ENCODE measurements around the gene TREM1. TPM values are rescaled to one million over a fixed set of nuclear protein-coding genes. Genes with fewer than 3 reads are reported as not detected.

Gene TREM1
- total RNA-seq, 1 donor from 2014 or later: 0.38 TPM

- TF ChIP-seq CTCF (IDR thresholded peaks at IDR 0.05; ENCODE audit: unreplicated experiment): no peak
- H3K4me3 Mint-ChIP-seq (ENCODE audit: unreplicated experiment): no peak within 1 kb of the TSS
- no peaks in the 10 kb centered on the region for H3K9me3 Mint-ChIP-seq (ENCODE audit: unreplicated experiment)
- no peaks in the 10 kb centered on the region for H3K36me3 Mint-ChIP-seq (ENCODE audit: low read depth, unreplicated experiment)
- no peaks in the 10 kb centered on the region for H3K4me1 Mint-ChIP-seq (ENCODE audit: unreplicated experiment)
- no peak within 1 kb of the TSS for H3K27ac Mint-ChIP-seq (ENCODE audit: unreplicated experiment)
- DNase-seq (ENCODE audit: low spot score): no peak
- peaks cover 7% of the 10 kb centered on the region for H3K27me3 Mint-ChIP-seq (ENCODE audit: unreplicated experiment)
These were observed 58.4 kb downstream of the TREM1 start, which contains the start of gene TREML4 for GRCh38 chr6:41228096-41228495. Gene TREML4, plus strand, starts transcription at chr6:41228349. Its CDS starts 79 bp downstream, at chr6:41228428.

- no peak for TF ChIP-seq CTCF (IDR thresholded peaks at IDR 0.05; ENCODE audit: unreplicated experiment)
- H3K27ac Mint-ChIP-seq (ENCODE audit: unreplicated experiment): no peak overlapping the region
- peaks cover 4% of the 10 kb centered on the region for H3K4me1 Mint-ChIP-seq (ENCODE audit: unreplicated experiment)
- no peak overlapping the region for H3K4me3 Mint-ChIP-seq (ENCODE audit: unreplicated experiment)
- H3K27me3 Mint-ChIP-seq (ENCODE audit: unreplicated experiment): peaks cover 9% of the 10 kb centered on the region
- H3K9me3 Mint-ChIP-seq (ENCODE audit: unreplicated experiment): no peaks in the 10 kb centered on the region
- no peaks in the 10 kb centered on the region for H3K36me3 Mint-ChIP-seq (ENCODE audit: low read depth, unreplicated experiment)
- DNase-seq (ENCODE audit: low spot score): no peak
These were observed 59.7 kb downstream of the TREM1 start for GRCh38 chr6:41226752-41227151.

- no peaks in the 10 kb centered on the region for H3K36me3 Mint-ChIP-seq (ENCODE audit: low read depth, unreplicated experiment)
- TF ChIP-seq CTCF (IDR thresholded peaks at IDR 0.05; ENCODE audit: unreplicated experiment): no peak
These were observed 61.7 kb downstream of the TREM1 start for GRCh38 chr6:41224800-41225199.

More at GRCh38 chr6:41224800-41225199, 61.7 kb downstream of the TREM1 start:
- no peak overlapping the region for H3K27ac Mint-ChIP-seq (ENCODE audit: unreplicated experiment)
- H3K27me3 Mint-ChIP-seq (ENCODE audit: unreplicated experiment): peaks cover 9% of the 10 kb centered on the region
- H3K4me1 Mint-ChIP-seq (ENCODE audit: unreplicated experiment): peaks cover 5% of the 10 kb centered on the region
- DNase-seq (ENCODE audit: low spot score): no peak
- no peaks in the 10 kb centered on the region for H3K9me3 Mint-ChIP-seq (ENCODE audit: unreplicated experiment)
- no peak overlapping the region for H3K4me3 Mint-ChIP-seq (ENCODE audit: unreplicated experiment)

Other genes with a start within 250 kb of the TREM1 start
- 0.59 TPM for gene UNC5CL, start 247.5 kb downstream of the TREM1 start, total RNA-seq (ENCODE audit: unreplicated experiment)
- not detected for gene TSPO2, start 244.2 kb downstream of the TREM1 start, total RNA-seq (ENCODE audit: unreplicated experiment)
- gene APOBEC2, start 233.5 kb downstream of the TREM1 start, total RNA-seq (ENCODE audit: unreplicated experiment): not detected
- gene OARD1, start 214.3 kb downstream of the TREM1 start, total RNA-seq (ENCODE audit: unreplicated experiment): 20.5 TPM
- 39.7 TPM for gene NFYA, start 213.7 kb downstream of the TREM1 start, total RNA-seq (ENCODE audit: unreplicated experiment)
- 2.3 TPM for gene TREML1, start 132.3 kb downstream of the TREM1 start, total RNA-seq (ENCODE audit: unreplicated experiment)
- not detected for gene TREM2, start 123.6 kb downstream of the TREM1 start, total RNA-seq (ENCODE audit: unreplicated experiment)
- gene TREML2, start 85.5 kb downstream of the TREM1 start, total RNA-seq (ENCODE audit: unreplicated experiment): 0.10 TPM
- 0.15 TPM for gene TREML4, start 58.3 kb downstream of the TREM1 start, total RNA-seq (ENCODE audit: unreplicated experiment)
- not detected for gene NCR2, start 48.9 kb upstream of the TREM1 start, total RNA-seq (ENCODE audit: unreplicated experiment)

Data from endothelial cell (in vitro differentiated cells).